Body of pancreas (tissue), 4 donors: ENCODE measurements around the gene DRG1. TPM values are rescaled to one million over a fixed set of nuclear protein-coding genes. Genes with fewer than 3 reads are reported as not detected.
"Not testable (repeated sequence)": the region's sequence is repeated elsewhere in the genome, so short reads cannot be mapped to it uniquely, and the experiment has no call there.

ENCODE experiments used
- ATAC-seq: fragments of 150-250 bp; one replicate; pipeline ENCODE4 v1.9.1; 2016
- DNase-seq, 4 donors: peaks; one replicate each; pipeline ENCODE4 v3.0.0-alpha.2; 2019
- H3K27ac ChIP-seq, 4 donors: fragments of 200-600 bp; sonication (generic); 1 replicate in 3 of 4; 2 replicates in 1 of 4; pipeline versions ENCODE4 v1.5.1 to v1.6.1; 2016 to 2019; ENCODE audit warnings: mild to moderate bottlenecking in 1 of 4, mixed read lengths in 1 of 4, moderate library complexity in 1 of 4
- H3K27me3 ChIP-seq, 2 donors: fragments of 200-600 bp; sonication (generic); one replicate each; pipeline ENCODE4 v1.6.0; 2016; ENCODE audit warnings: mild to moderate bottlenecking in 1 of 2
- H3K36me3 ChIP-seq, 2 donors: fragments of 200-600 bp; sonication (generic); replicated peaks in 1 of 2; 2 replicates each; pipeline ENCODE4 v1.5.1; 2016; ENCODE audit warnings: low read depth in 2 of 2; ENCODE audit not compliant: insufficient read depth in 1 of 2
- H3K4me1 ChIP-seq: fragments of 200-600 bp; sonication (generic); one replicate; pipeline ENCODE4 v1.6.0; 2016
- H3K4me3 ChIP-seq, 2 donors: fragments of 200-600 bp; sonication (generic); 1 replicate in 1 of 2; 2 replicates in 1 of 2; pipeline ENCODE4 v1.5.1; 2016 to 2019
- H3K9me3 ChIP-seq, 3 donors: fragments of 200-600 bp; sonication (generic); 1 replicate in 2 of 3; 2 replicates in 1 of 3; pipeline ENCODE4 v1.5.1; 2016
- CTCF ChIP-seq, 7 experiments: fragments of 450-650 bp in 4 of 7; fragments of 200-600 bp in 3 of 7; sonication (generic) in 3 of 7; IDR thresholded peaks; one replicate each; pipeline ENCODE4 v1.5.1; 2016 to 2019; ENCODE audit warnings: antibody characterized with exemption in 7 of 7
- POLR2A ChIP-seq, 3 donors: fragments of 450-650 bp; IDR thresholded peaks; one replicate each; pipeline ENCODE4 v1.6.1; 2016; ENCODE audit warnings: antibody characterized with exemption in 3 of 3, mild to moderate bottlenecking in 2 of 3
- whole genome bisulfite sequencing, 2 donors: methylation state at CpG; one replicate each; pipeline ENCODE4 v1.1.5; 2017; 5-methylcytosine and 5-hydroxymethylcytosine counted together
- intact Hi-C: fragments of 100-400 bp; cut with DNase I; formaldehyde crosslinking; loops from one replicate; pipeline ENCODE4 v1.15.1; 2023
- small RNA-seq: library from RNA; depleted of rRNA; stranded (forward); fragments of <200 nt; gene quantifications from one replicate; pipeline ENCODE3, GENCODE V24; 2016
- total RNA-seq, 2 donors: library from RNA; depleted of rRNA; stranded (reverse); fragments of >200 nt; gene quantifications; one replicate each; pipeline ENCODE4 v1.1.0, GENCODE V29; 2016

The DRG1 gene
- total RNA-seq, 2 donors from 2014 or later = 18.8 to 37.9 TPM

- H3K27ac ChIP-seq = no peak overlapping the region
- no peaks in the 10 kb centered on the region for H3K4me1 ChIP-seq
- H3K4me3 ChIP-seq = no peak overlapping the region
- ATAC-seq (no peak), DNase-seq (no peak)
- intact Hi-C loops = no loop called here
- H3K36me3 ChIP-seq = peaks cover 0 to 2% of the 10 kb centered on the region in 2 donors
- H3K27me3 ChIP-seq = no peaks in the 10 kb centered on the region
- TF ChIP-seq CTCF (IDR thresholded peaks at IDR 0.05) (no peak), POLR2A (IDR thresholded peaks at IDR 0.05) (no peak)
- no peaks in the 10 kb centered on the region for H3K9me3 ChIP-seq
- WGBS, 2 donors = 93 to 97% methylated on average over 2 of the region's 2 CpGs
Observed at GRCh38 chr22:31474743-31475142, 75.3 kb downstream of the DRG1 start.

GRCh38 chr22:31475800-31476199 lies 76.4 kb downstream of the DRG1 start:
- intact Hi-C loops = no loop called here
- H3K4me1 ChIP-seq = no peaks in the 10 kb centered on the region
- DNase-seq (no peak), ATAC-seq (no peak)
- H3K9me3 ChIP-seq = no peaks in the 10 kb centered on the region
- H3K27ac ChIP-seq = no peak overlapping the region
- 92 to 93% methylated on average over 3 of the region's 3 CpGs for WGBS, 2 donors
- H3K27me3 ChIP-seq = no peaks in the 10 kb centered on the region
- H3K36me3 ChIP-seq = peaks cover 2 to 3% of the 10 kb centered on the region in 2 donors
- TF ChIP-seq CTCF (IDR thresholded peaks at IDR 0.05) (no peak), POLR2A (IDR thresholded peaks at IDR 0.05) (no peak)
- H3K4me3 ChIP-seq = no peak overlapping the region

DNA sequence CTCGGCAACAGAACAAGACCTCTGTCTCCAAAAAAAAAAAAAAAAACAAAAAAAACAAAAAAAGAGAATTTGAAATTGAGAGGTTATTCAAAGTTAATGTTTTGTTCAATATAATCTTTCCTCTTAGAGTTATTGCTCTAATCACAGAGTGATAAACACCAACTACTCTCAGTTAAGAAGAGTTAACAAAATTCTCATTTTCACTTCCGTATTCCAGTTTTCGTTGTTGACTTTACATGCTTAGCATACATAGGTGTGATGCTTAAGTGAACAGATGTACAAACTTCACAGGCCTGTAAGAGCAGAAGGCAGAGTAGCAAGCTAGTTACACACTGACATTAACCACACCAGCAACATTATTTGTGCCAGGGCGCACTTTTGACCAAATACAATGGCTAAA lies 77.9 kb downstream of the DRG1 start:
- 69 to 78% methylated on average over 4 of the region's 4 CpGs for WGBS, 2 donors
- Histone ChIP-seq H3K4me3 (no peak overlapping the region), H3K27ac (no peak overlapping the region), H3K36me3 (peaks cover 2 to 3% of the 10 kb centered on the region in 2 donors), H3K4me1 (no peaks in the 10 kb centered on the region), H3K27me3 (no peaks in the 10 kb centered on the region), H3K9me3 (no peaks in the 10 kb centered on the region)
- DNase-seq = no peak
- ATAC-seq = no peak
- intact Hi-C loops = no loop called here
- TF ChIP-seq POLR2A (IDR thresholded peaks at IDR 0.05) (no peak), CTCF (IDR thresholded peaks at IDR 0.05) (no peak)

GRCh38 chr22:31481129-31481528 lies 81.7 kb downstream of the DRG1 start:
- Histone ChIP-seq H3K4me1 (no peaks in the 10 kb centered on the region), H3K36me3 (peaks cover 2 to 3% of the 10 kb centered on the region in 2 donors), H3K4me3 (no peak overlapping the region), H3K27me3 (no peaks in the 10 kb centered on the region), H3K9me3 (no peaks in the 10 kb centered on the region), H3K27ac (no peak overlapping the region)
- 87 to 89% methylated on average over 3 of the region's 3 CpGs for WGBS, 2 donors
- intact Hi-C loops = no loop called here
- TF ChIP-seq CTCF (IDR thresholded peaks at IDR 0.05) = no peak
- no peak for TF ChIP-seq POLR2A (IDR thresholded peaks at IDR 0.05)
- ATAC-seq (no peak), DNase-seq (no peak)

DNA sequence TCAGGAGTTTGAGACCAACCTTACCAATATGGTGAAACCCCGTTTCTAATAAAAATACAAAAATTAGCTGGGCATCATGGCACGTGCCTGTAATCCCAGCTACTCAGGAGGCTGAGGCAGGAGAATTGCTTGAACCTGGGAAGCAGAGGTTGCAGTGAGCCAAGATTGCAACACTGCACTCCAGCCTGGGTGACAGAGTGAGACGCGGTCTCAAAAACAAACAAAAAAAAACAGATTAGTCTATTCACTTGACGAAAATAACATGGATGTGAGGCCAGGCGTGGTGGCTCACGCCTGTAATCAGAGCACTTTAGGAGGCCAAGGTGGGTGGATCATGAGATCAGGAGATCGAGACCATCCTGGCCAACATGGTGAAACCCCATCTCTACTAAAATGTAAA lies 83.1 kb downstream of the DRG1 start:
- H3K4me1 ChIP-seq, H3K36me3 ChIP-seq, DNase-seq, H3K9me3 ChIP-seq, intact Hi-C loops, ATAC-seq, H3K27ac ChIP-seq, H3K27me3 ChIP-seq, H3K4me3 ChIP-seq: not testable (repeated sequence)
- 73 to 81% methylated on average over 8 of the region's 8 CpGs for WGBS, 2 donors

Small RNA genes within 50 kb of the gene (small RNA-seq; reads per million reads assigned to genes)
- gene RNU6-28P = not detected
- not detected for gene RNU6-338P

Other genes with a start within 250 kb of the DRG1 start
- gene RNF185, start 239.4 kb upstream of the DRG1 start, total RNA-seq = 10 to 100 TPM; 11.5 to 20.8 TPM
- 10 to 100 TPM; 27.5 to 79.8 TPM for gene LIMK2, start 187.3 kb upstream of the DRG1 start, total RNA-seq
- 10 to 100 TPM in 1 of 2 donors, 1 to 10 TPM in 1; 5.6 to 18.9 TPM for gene PIK3IP1, start 107.1 kb upstream of the DRG1 start, total RNA-seq
- gene PATZ1, start 53.3 kb upstream of the DRG1 start, total RNA-seq = 10 to 100 TPM; 24.1 to 25.1 TPM
- 10 to 100 TPM in 1 of 2 donors, 1 to 10 TPM in 1; 7.5 to 10.9 TPM for gene EIF4ENIF1, start 90.2 kb downstream of the DRG1 start, total RNA-seq
- gene SFI1, start 96.9 kb downstream of the DRG1 start, total RNA-seq = 10 to 100 TPM; 27.8 to 46.8 TPM